ENCODE results near the gene RNF7. TPM values are rescaled to one million over a fixed set of nuclear protein-coding genes. Genes with fewer than 3 reads are reported as not detected.
"Not testable (repeated sequence)": the region's sequence is repeated elsewhere in the genome, so short reads cannot be mapped to it uniquely, and the experiment has no call there.

The RNF7 gene
- total RNA-seq, 2 donors from 2014 or later = 89.0 to 148 TPM

GRCh38 chr3:141743305-141743704, 5.2 kb downstream of the RNF7 start:
- H3K4me1 ChIP-seq = no peaks in the 10 kb centered on the region
- intact Hi-C loops (cut with DNase I) = no loop called here
- no peak overlapping the region for H3K27ac ChIP-seq

GRCh38 chr3:141746962-141747361, 8.9 kb downstream of the RNF7 start:
- H3K4me1 ChIP-seq = no peaks in the 10 kb centered on the region
- no peaks in the 10 kb centered on the region for H3K9me3 ChIP-seq
- H3K4me3 ChIP-seq = no peak overlapping the region
- DNase-seq = no peak
- no peak overlapping the region for H3K27ac ChIP-seq
- TF ChIP-seq CTCF (IDR thresholded peaks at IDR 0.05) = no peak
- peaks cover 18% of the 10 kb centered on the region for H3K36me3 ChIP-seq
- H3K27me3 ChIP-seq = no peaks in the 10 kb centered on the region
- H3K9ac ChIP-seq (ENCODE audit: low read depth in 2 of 2, low read length in 2 of 2) = no peak overlapping the region
- intact Hi-C loops (cut with DNase I) = no loop called here

More at GRCh38 chr3:141743305-141743704, 5.2 kb downstream of the RNF7 start:
- no peak for DNase-seq
- Histone ChIP-seq H3K4me3 (no peak overlapping the region), H3K27me3 (no peaks in the 10 kb centered on the region), H3K9me3 (no peaks in the 10 kb centered on the region), H3K36me3 (peaks cover 18% of the 10 kb centered on the region), H3K9ac (ENCODE audit: low read depth in 2 of 2, low read length in 2 of 2) (no peak overlapping the region)
- TF ChIP-seq CTCF (IDR thresholded peaks at IDR 0.05) = no peak

GRCh38 chr3:141753399-141753798, 15.3 kb downstream of the RNF7 start:
- intact Hi-C loops (cut with DNase I) = no loop called here
- Histone ChIP-seq H3K27ac (no peak overlapping the region), H3K9ac (ENCODE audit: low read depth in 2 of 2, low read length in 2 of 2) (no peak overlapping the region), H3K4me3 (no peak overlapping the region), H3K9me3 (no peaks in the 10 kb centered on the region), H3K27me3 (no peaks in the 10 kb centered on the region), H3K36me3 (no peaks in the 10 kb centered on the region), H3K4me1 (no peaks in the 10 kb centered on the region)
- no peak for DNase-seq
- TF ChIP-seq CTCF (IDR thresholded peaks at IDR 0.05) = no peak

- no peak overlapping the region for H3K9ac ChIP-seq (ENCODE audit: low read depth in 2 of 2, low read length in 2 of 2)
- H3K4me3 ChIP-seq = no peak overlapping the region
- no peak overlapping the region for H3K27ac ChIP-seq
- no peak for TF ChIP-seq CTCF (IDR thresholded peaks at IDR 0.05)
- no peaks in the 10 kb centered on the region for H3K9me3 ChIP-seq
- no peaks in the 10 kb centered on the region for H3K27me3 ChIP-seq
- intact Hi-C loops (cut with DNase I) = no loop called here
- H3K36me3 ChIP-seq = no peaks in the 10 kb centered on the region
- DNase-seq = no peak
- no peaks in the 10 kb centered on the region for H3K4me1 ChIP-seq
These were observed 15.9 kb downstream of the RNF7 start for GRCh38 chr3:141754032-141754431.

GRCh38 chr3:141762552-141762951, 24.5 kb downstream of the RNF7 start:
- H3K4me3 ChIP-seq; H3K4me1 ChIP-seq; H3K9me3 ChIP-seq; DNase-seq; H3K36me3 ChIP-seq; H3K27me3 ChIP-seq; H3K27ac ChIP-seq; intact Hi-C loops (cut with DNase I); H3K9ac ChIP-seq (ENCODE audit: low read depth in 2 of 2, low read length in 2 of 2): not testable (repeated sequence)

- no peak within 1 kb of the TSS for H3K27ac ChIP-seq
- no peaks in the 10 kb centered on the region for H3K9me3 ChIP-seq
- H3K9ac ChIP-seq (ENCODE audit: low read depth in 2 of 2, low read length in 2 of 2) = no peak within 1 kb of the TSS
- H3K36me3 ChIP-seq = no peaks in the 10 kb centered on the region
- intact Hi-C loops (cut with DNase I) = no loop called here
- DNase-seq = no peak
- no peak for TF ChIP-seq CTCF (IDR thresholded peaks at IDR 0.05)
- H3K27me3 ChIP-seq = no peaks in the 10 kb centered on the region
- H3K4me3 ChIP-seq = no peak within 1 kb of the TSS
- H3K4me1 ChIP-seq = no peaks in the 10 kb centered on the region
These were observed 25.1 kb downstream of the RNF7 start, which contains the start of gene GRK7 for GRCh38 chr3:141763088-141763750. GRK7 (plus strand) TSS chr3:141763408; CDS start chr3:141778285, 14,877 bp downstream.
